Stimulated activated CD4-positive, alpha-beta T cell treated with anti-CD3 and anti-CD28 coated beads, Interleukin-15, amount 100 ng/mL, for 48 hours (primary cell): ENCODE measurements around the gene ALOXE3.

Experiments
- DNase-seq, 2 donors: peaks; one replicate each; pipeline ENCODE4 v3.0.0-alpha.2; 2020; ENCODE audit warnings: low read depth in 2 of 2

The ALOXE3 gene

GRCh38 chr17:8117980-8118768 is at the start of gene ALOXE3:
Gene ALOXE3, minus strand, starts transcription at chr17:8118514. Its CDS starts 524 bp downstream, at chr17:8117990.
- no peak for DNase-seq

- no peak for DNase-seq
Observed at GRCh38 chr17:8167526-8167925, 49.2 kb upstream of the ALOXE3 start.

DNA sequence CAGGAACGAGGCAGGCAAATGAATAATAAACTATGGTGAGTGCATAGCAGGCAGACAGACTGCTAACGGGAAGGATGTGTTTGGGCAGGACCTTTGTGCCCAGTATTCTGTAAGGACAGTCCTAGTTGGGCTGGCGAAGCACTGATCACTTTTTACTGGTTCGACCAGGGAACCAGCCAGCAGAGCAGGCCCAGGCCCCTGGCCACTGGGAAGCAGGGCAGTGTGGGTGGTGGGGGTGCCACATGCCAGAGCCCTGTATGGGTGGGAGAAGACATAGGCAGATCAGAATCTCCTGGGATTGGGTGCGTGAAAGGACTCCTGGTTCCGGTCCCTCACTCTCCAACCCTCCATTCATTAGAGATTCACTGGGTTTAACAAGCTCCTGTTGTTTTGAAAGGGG is 48.4 kb upstream of the ALOXE3 start:
- DNase-seq: no peak

- no peak for DNase-seq
Observed at GRCh38 chr17:8164815-8165131, 46.5 kb upstream of the ALOXE3 start.

- DNase-seq: peak in 1 of 2 donors; percentile 80
Observed at GRCh38 chr17:8163978-8164814, 45.9 kb upstream of the ALOXE3 start.

DNA sequence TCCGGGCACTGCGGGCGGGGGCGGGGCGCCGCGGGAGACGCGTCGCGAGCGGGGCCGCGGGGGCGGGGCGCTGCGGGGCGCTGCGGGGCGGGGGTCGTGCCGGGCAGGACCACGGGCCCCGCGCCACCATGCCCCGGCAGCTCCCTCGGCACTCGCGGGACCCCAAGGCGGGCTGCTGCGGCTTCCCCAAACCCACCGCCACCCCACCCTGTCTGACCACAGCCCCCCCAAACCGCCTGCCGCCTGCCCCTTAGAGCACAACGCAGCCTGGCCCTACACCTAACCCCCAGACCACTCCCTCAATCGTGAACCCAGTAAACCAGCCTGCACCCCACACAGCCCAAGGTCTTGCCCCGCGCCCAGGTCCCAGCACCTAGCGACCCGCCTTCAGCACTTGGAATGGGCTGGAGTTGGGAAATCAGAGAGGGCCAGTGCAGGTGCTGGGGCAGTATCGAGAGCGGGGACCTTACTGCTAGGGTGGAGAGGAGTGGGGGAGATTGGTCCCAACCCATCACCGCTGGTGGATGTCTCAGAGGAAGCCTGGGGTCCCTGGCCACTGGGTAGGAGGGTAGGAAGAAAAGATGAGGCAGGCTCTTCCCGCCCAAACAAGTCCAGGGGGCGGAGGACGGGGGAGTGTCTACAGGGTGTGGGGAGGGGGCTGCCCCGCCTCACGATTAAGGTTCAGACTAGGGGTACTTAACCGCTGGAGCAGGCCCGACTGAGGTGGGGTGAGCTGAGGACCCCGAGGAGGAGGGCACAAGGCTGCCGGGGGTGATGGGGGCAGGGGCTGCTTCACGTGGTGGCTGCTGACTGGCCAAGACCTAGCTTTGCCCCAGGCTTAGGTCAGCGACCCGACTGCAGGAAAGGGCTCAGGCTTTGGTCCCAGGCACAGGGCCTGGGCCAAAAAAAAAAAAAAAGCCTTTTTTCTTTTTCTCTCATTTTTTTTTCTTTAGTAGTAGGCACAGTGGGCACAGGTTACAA is 45.0 kb upstream of the ALOXE3 start:
- DNase-seq: no peak

- peak in 1 of 2 donors; percentile 72 for DNase-seq
Observed at GRCh38 chr17:8162233-8162996, 44.1 kb upstream of the ALOXE3 start, which contains the start of gene VAMP2. Gene VAMP2, minus strand, starts transcription at chr17:8162948. Its CDS starts 69 bp downstream, at chr17:8162879.

GRCh38 chr17:8161289-8162232 is 43.2 kb upstream of the ALOXE3 start:
- no peak for DNase-seq

DNA sequence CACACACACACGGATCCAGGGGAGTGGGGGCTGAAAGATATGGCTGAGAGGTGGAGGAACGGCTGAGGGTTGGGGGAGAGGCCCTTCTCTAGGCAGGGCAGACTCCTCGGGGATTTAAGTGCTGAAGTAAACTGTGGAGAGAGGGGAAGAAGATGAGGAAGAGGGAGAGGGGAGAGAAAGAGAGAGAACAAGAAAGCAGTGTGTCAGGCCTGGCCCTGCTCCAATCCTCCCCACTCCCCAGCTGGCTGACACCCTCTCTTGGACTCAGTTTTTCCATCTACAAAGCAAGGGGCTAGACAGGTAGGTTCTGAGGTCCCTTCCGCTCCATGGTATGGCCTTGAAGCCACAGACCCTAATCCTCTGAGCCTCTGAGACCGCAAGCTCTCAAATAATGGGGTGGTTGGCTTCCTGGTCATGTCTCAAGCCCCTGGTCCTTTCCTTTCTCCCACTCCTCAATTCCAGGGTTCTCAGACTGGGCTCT is 42.5 kb upstream of the ALOXE3 start:
- no peak for DNase-seq

DNA sequence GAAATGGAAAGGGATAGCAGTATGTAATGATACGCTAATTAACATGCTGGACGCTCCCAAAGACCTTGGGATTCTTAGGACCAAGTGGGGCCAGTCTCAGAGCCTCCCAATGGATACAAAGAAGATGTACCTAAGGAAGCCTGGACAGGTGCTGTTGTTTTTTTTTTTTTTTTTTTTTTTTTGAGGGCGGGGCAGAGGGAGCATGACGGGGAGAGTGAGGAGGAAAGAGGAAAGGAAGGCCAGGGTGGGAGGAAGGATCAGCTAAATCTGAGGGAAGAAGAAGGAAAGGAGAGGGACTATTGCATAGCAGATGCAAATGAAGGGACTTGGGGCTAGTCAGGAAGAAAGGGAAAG is 41.9 kb upstream of the ALOXE3 start:
- DNase-seq: no peak

DNA sequence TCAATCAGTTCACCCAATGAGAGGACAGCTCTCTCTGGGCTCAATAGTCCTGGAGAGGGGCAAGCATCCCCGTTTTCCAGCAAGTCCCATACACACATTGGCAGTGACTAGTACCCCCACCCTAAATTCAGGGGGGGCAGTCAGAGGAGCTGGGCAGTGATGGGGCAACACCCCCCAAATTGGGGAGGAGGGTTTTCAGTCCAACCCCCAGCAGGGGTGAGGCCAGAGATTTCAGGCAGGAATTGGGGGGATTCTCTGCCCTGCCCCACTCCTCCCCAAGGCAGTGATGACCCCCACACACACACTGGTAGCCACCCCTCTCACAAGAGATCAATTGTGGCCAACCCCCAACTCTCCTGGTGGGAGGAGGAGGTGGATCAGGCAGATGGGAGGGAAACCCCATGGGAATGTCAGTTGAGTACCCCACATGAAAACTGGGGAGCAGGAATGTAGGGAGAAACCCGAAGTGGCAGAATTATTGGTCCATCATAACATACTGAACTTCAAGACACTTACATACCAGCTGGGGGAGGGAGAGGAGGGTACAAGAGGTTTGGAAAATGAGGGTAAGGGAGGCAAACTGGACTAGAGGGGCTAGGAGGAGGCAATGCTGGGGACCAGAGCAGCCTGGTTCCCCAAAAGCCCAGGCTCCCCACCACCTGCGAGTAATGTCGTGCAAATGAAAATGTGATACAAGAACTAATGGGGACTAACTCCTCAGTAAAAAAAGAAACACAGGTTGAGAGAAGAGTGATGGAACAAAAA is 41.3 kb upstream of the ALOXE3 start:
- no peak for DNase-seq

DNA sequence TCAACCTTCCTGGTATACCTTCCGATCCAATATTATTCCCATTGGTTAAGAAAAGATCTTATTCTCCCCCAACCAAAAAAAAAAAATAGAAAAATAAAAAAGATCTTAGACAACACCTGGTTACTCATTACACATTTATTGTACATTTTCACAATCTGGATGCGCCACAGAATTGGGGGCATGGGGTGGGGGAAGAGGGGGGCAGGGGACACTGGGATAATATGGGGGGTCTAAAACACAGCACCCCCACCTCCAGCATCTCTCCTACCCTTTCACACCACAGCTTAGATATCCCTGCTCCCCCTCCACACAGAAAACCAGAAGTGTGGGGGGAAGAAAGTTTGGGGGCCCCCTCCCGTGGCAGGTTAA is 40.7 kb upstream of the ALOXE3 start:
- DNase-seq: no peak

- DNase-seq: peak; percentile 73 to 83
Observed at GRCh38 chr17:8158267-8159031, 40.1 kb upstream of the ALOXE3 start.

- peak; percentile 100 for DNase-seq
Observed at GRCh38 chr17:8156246-8156992, 38.1 kb upstream of the ALOXE3 start.

GRCh38 chr17:8155996-8156245 is 37.6 kb upstream of the ALOXE3 start:
- no peak for DNase-seq

DNA sequence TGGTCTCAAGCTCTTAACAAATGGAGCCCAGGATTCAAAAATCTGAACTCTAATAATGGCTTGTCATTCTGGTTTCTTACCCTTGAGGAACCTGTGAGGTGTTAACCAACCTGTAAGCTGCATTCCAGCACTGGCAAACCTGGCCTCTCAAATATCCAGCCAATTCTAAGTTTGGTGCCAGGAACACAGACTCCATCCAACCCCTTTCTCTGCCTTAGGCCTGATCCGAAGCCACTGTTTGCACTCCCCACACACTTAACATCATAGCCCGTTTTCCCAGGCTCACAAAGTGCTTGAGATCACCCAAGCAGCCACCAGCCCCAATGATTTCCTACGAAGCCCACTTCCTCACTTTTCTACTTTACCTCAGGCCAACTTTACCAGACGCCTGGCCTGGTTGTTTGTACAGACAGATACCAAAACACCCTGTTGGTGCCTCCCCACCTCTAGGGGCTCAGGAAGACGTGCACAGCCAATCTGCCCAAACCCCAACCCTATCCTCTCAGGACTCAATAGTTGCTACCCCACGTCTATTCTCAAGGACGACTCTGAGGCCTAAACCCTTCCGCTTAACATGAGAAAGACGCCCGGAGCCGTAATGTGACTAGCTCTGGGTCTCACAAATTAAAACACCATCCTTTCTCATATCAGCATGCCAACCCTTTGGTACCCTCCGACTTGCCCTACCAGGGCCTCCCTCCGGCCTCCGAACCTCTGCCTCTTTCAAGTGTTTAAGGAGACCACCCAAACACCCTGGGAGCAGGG is 37.1 kb upstream of the ALOXE3 start:
- DNase-seq: no peak

DNA sequence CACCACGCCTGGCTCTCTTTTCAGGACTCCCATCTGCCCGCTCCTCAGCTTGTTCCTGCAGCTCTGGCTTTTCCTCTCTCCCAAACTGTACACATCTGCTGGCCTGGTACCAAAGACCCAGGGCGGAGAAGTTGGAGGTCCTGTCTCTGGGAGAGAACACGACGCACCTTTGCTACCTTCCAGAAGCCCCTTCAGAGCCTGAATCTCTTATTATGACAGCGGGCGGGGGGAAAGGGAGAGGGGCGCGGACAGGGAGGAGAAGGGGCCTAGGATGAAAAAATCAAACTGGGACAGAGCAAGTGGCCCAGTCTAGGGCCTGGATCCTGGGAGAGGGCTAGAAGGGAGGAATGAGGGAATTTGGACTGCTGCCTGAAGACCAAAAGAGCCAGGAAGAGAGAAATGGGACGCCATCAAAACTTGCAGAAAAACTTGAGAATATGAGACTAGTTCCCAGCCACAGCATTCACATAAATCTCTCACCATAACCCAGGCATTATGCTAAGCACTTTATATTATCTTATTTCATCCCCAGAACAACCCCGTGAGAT is 36.4 kb upstream of the ALOXE3 start:
- DNase-seq: no peak
